A673 (cell line): ENCODE measurements around the gene TBCEL.

ENCODE experiments used
- EZH2 ChIP-seq: fragments of 200-600 bp; sonication (generic); IDR thresholded peaks from 2 replicates; pipeline ENCODE4 v1.6.1; 2017; ENCODE audit warnings: borderline replicate concordance, low read depth, mild to moderate bottlenecking, mixed read lengths, antibody characterized with exemption, low read length; ENCODE audit not compliant: poor library complexity, severe bottlenecking
- TF ChIP-seq, protein P1 (sequence below): fragments of 300-800, 200-600 bp; sonication (generic); conservative IDR thresholded peaks from 2 replicates; pipeline ENCODE4 v1.5.1; 2017; ENCODE audit warnings: low read depth, mild to moderate bottlenecking, antibody characterized with exemption, low read length, moderate library complexity, mixed read lengths

DNA sequence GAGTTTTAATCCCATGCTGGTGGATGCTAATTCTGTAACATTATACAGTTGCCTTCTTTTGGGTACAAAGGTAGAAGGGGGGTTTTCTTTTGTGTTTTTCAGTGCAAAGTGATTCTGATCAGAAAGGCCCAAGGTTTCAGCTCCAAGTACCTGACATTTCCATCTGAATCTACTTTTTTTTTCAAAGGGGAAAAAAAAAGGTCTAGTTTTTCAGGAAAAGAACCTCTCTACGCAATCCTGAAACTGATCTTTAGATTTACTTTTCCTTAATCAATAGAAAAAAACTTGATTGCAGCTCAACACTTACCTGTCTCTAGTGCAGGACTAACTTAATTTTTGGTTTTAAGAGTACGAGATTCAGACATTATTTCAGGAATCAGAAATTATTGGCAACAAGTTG lies 77.0 kb downstream of the TBCEL start, which contains the start of gene TECTA:
- no peak for TF ChIP-seq EZH2
- TF ChIP-seq, protein P1, sequence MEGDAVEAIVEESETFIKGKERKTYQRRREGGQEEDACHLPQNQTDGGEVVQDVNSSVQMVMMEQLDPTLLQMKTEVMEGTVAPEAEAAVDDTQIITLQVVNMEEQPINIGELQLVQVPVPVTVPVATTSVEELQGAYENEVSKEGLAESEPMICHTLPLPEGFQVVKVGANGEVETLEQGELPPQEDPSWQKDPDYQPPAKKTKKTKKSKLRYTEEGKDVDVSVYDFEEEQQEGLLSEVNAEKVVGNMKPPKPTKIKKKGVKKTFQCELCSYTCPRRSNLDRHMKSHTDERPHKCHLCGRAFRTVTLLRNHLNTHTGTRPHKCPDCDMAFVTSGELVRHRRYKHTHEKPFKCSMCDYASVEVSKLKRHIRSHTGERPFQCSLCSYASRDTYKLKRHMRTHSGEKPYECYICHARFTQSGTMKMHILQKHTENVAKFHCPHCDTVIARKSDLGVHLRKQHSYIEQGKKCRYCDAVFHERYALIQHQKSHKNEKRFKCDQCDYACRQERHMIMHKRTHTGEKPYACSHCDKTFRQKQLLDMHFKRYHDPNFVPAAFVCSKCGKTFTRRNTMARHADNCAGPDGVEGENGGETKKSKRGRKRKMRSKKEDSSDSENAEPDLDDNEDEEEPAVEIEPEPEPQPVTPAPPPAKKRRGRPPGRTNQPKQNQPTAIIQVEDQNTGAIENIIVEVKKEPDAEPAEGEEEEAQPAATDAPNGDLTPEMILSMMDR, result no peak
